Memory B cell (primary cell): ENCODE results near the gene FBXL19.

Experiments used
- ATAC-seq: fragments of 150-1000 bp; cut with Tn5 transposase; 2 replicates; pipeline ENCODE4 v1.10.0; 2021; ENCODE audit warnings: low read depth, mild to moderate bottlenecking, moderate library complexity
- DNase-seq, 2 donors: peaks; one replicate each; pipeline ENCODE4 v3.0.0; 2022; ENCODE audit warnings: low spot score in 2 of 2
- H3K27ac Mint-ChIP-seq: one replicate; pipeline ENCODE4 v1.8.0; 2022; ENCODE audit warnings: mild to moderate bottlenecking, moderate library complexity, mixed read lengths
- H3K27me3 Mint-ChIP-seq: one replicate; pipeline ENCODE4 v1.8.0; 2022; ENCODE audit warnings: mixed read lengths
- H3K36me3 Mint-ChIP-seq: one replicate; pipeline ENCODE4 v1.8.0; 2022; ENCODE audit warnings: mild to moderate bottlenecking, mixed read lengths
- H3K4me1 Mint-ChIP-seq: one replicate; pipeline ENCODE4 v1.8.0; 2022; ENCODE audit warnings: mixed read lengths
- H3K4me3 Mint-ChIP-seq: one replicate; pipeline ENCODE4 v1.8.0; 2022; ENCODE audit warnings: mild to moderate bottlenecking, moderate library complexity, mixed read lengths
- H3K9me3 Mint-ChIP-seq: one replicate; pipeline ENCODE4 v1.8.0; 2022; ENCODE audit warnings: mixed read lengths

The FBXL19 gene

DNA sequence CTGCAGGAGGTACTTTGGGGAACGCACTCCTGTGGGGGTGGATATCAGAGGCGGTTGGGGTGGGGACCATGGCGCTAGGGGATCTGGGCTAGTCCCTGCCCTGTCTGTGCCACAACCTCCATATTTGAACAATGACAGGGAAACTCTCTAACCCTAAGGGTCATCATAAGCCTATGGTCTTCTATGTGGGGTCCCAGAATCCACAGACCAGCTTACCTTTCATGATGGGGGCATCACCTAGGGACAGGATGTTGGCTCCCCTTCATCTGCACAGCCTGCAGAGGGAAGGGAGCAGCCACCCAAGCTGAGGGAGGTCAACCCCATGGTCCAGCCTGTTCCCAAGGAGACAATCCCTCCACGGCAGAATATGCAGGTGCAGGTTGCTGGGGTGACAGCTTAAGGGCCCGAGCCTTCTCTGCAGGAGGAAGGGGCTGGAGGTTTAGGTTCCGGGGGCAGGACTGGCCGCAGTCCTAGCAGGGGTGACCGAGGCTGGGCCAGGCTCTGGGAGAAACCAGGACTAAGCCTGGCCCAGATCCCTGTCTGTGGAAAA lies 27.2 kb downstream of the FBXL19 start:
- H3K36me3 Mint-ChIP-seq: no peaks in the 10 kb centered on the region
- DNase-seq (no peak), ATAC-seq (no peak)
- H3K4me3 Mint-ChIP-seq: peak overlapping the region; percentile 92
- peaks cover 15% of the 10 kb centered on the region for H3K4me1 Mint-ChIP-seq
- no peaks in the 10 kb centered on the region for H3K27me3 Mint-ChIP-seq
- H3K9me3 Mint-ChIP-seq: no peaks in the 10 kb centered on the region
- peak overlapping the region; percentile 87 for H3K27ac Mint-ChIP-seq

DNA sequence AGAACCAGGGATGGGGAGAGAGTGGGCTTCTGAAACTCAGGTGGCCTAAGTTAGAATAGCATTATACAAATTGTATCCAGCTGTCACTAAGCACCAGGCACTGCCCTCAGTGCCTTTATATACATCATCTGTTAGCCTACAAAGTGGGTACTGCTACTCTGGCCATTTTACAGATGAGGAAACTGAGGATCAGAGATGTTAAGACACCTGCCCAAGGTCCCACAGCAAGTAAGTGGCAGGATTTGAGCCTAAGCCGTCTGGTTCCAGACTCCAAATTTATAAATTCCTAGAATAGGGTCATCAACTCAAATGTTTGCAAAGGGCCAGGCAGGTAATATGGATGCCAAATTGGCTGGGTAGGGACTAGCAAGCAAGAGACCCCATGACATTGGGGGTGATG lies 27.8 kb downstream of the FBXL19 start:
- H3K36me3 Mint-ChIP-seq: no peaks in the 10 kb centered on the region
- H3K4me3 Mint-ChIP-seq: no peak overlapping the region
- no peaks in the 10 kb centered on the region for H3K9me3 Mint-ChIP-seq
- no peaks in the 10 kb centered on the region for H3K27me3 Mint-ChIP-seq
- H3K4me1 Mint-ChIP-seq: peaks cover 15% of the 10 kb centered on the region
- no peak for DNase-seq
- no peak for ATAC-seq
- H3K27ac Mint-ChIP-seq: no peak overlapping the region

DNA sequence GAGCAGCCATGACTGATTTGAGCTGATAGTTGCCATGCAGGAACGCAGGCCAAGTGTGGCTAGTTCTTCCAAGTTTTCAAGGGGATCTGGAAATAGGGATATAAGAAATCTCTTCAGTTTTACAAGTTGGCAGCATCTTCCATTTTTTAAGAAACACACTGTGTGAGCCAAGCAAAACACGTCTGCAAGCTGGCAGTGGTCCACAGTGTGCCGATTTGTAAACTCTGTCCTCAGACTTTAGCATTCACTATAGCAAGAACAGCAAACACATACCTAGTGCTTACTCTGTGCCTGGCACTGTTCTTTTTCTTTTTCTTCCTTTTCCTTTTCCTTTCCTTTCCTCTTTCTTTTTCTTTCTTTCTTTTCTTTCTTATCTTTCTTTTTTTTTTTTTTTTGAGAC lies 28.4 kb downstream of the FBXL19 start:
- Mint-ChIP-seq H3K27me3 (no peaks in the 10 kb centered on the region), H3K9me3 (no peaks in the 10 kb centered on the region), H3K4me1 (peaks cover 15% of the 10 kb centered on the region), H3K27ac (no peak overlapping the region), H3K4me3 (no peak overlapping the region), H3K36me3 (no peaks in the 10 kb centered on the region)
- no peak for ATAC-seq
- DNase-seq: no peak

DNA sequence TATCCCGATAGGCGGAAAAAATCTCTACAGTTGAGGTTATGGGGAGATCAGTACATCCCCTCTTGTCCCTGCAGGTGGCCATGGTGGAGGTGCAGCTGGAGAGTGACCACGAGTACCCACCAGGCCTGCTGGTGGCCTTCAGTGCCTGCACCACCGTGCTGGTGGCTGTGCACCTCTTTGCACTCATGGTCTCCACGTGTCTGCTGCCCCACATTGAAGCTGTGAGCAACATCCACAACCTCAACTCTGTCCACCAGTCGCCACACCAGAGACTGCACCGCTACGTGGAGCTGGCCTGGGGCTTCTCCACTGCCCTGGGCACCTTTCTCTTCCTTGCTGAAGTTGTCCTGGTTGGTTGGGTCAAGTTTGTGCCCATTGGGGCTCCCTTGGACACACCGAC lies 29.7 kb downstream of the FBXL19 start:
- Mint-ChIP-seq H3K4me3 (no peak overlapping the region), H3K27me3 (no peaks in the 10 kb centered on the region), H3K4me1 (peaks cover 13% of the 10 kb centered on the region), H3K27ac (no peak overlapping the region), H3K36me3 (no peaks in the 10 kb centered on the region), H3K9me3 (no peaks in the 10 kb centered on the region)
- no peak for DNase-seq
- ATAC-seq: no peak

DNA sequence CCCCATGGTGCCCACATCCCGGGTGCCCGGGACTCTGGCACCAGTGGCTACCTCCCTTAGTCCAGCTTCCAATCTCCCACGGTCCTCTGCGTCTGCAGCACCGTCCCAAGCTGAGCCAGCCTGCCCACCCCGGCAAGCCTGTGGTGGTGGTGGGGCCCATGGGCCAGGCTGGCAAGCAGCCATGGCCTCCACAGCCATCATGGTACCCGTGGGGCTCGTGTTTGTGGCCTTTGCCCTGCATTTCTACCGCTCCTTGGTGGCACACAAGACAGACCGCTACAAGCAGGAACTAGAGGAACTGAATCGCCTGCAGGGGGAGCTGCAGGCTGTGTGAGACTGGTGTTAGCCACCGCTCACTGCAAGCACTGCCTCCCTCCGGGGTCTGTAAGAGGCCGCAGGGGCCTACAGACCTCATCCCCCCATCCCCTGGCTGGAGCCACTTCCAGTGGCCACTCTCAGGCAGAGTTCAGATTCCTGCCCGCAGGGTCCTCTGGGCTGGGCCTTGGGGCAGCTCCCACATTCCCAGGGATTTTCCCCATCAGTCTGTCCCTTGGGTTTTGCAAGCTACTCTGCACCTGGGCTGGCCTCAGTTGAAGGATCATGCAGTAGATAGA lies 30.2 kb downstream of the FBXL19 start:
- Mint-ChIP-seq H3K4me1 (peaks cover 16% of the 10 kb centered on the region), H3K9me3 (no peaks in the 10 kb centered on the region), H3K27ac (no peak overlapping the region), H3K27me3 (no peaks in the 10 kb centered on the region), H3K36me3 (no peaks in the 10 kb centered on the region), H3K4me3 (no peak overlapping the region)
- DNase-seq (peak; percentile 63 to 66), ATAC-seq (peak; percentile 23)

DNA sequence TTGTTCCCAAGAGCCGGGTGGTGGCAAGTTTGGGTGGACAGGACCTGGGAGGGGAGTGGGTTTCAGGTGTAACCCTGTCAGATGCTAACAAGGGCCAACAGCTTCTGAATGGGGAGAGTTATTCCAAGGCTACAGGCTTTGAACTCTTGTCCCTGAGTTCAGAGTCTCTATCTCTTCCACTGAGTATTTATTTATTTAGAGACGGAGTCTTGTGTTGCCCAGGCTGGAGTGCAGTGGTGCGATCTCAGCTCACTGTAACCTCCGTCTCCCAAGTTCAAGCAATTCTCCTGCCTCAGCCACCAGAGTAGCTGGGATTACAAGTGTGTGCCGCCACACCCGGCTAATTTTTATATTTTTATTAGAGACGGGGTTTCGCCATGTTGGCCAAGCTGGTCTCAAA lies 31.6 kb downstream of the FBXL19 start:
- Mint-ChIP-seq H3K9me3 (no peaks in the 10 kb centered on the region), H3K4me1 (peaks cover 16% of the 10 kb centered on the region), H3K36me3 (peaks cover 2% of the 10 kb centered on the region), H3K4me3 (no peak overlapping the region), H3K27me3 (no peaks in the 10 kb centered on the region), H3K27ac (no peak overlapping the region)
- no peak for DNase-seq
- no peak for ATAC-seq

DNA sequence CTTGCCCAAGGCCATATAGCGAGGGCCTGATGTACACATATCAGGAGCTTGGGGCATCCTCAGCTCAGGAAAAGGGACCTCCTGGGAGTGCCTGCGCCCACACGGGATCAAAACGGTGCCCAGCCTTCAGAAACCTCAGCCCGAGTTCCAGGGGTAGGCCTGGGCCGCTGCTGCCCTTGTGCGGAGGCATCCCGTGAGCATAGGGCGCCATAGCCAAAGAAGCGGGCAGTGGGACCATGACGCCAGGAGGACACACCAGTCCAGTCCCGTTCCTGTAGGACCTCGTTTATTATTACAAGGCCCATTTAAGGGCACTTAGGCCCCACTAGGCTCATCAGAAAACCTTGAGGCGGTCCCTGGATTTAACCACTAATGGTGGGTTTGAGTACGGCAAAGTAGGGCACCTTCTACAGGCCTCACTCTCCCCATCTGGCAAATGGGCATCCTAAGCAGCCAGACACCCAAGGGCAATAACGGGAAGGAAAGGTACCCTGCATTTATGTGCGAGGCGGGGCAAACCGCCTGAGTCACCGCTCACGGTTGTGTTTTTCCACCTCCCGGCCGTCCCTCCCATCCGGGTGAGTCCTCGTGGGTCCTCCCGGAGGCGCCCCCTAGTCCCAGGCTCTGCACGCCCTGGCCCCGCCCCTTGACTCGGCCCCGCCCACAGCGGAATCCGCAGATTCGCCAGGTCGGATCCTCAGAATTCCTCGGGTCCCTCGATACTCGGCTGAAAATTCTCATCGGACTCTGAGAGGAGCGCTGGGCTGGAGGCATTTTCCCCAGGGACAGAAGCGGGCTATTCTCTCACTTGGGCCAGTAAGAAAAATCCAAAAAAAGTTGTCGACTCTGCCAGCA lies 33.5 kb downstream of the FBXL19 start:
- peak; percentile 66 to 85 for DNase-seq
- Mint-ChIP-seq H3K9me3 (no peaks in the 10 kb centered on the region), H3K36me3 (peaks cover 8% of the 10 kb centered on the region), H3K27me3 (no peaks in the 10 kb centered on the region), H3K27ac (peak overlapping the region; percentile 54), H3K4me3 (peak overlapping the region; percentile 93), H3K4me1 (peaks cover 17% of the 10 kb centered on the region)
- ATAC-seq: peak; percentile 49

DNA sequence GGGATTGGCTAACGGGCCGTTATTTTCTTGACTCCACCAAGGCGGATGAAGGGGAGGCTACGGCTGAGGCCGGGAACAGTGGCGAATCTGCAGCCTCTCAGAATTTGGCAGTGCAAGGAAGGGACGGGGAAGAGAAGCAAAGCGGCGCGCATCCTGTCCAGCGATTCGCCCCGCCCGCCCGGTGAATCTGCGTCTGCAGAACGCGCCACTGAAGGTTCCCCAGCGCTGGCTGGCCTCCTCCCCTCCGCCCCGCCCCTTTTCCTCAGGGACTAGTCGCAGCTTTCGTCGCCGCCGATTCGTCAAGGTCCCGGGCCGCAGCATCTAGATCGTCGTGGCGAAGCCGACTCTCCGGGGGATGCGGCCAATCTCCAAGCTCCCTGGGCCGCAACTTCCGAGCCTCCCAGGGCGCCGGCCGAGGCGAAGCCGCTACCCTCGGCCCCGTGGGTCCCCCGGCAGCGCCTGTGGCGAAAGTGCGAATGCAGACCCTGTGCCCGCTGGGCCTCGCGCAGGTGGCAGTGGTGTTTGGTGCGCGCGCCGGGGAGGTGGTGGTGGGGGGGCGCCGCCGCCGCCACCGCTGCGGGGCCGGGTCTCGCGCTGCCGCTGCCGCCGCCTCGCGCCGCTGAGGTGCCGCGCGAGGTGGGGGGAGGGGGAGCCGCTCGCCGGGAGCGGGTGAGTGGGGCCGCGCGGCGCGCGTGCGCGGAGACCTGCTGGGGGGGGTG lies 34.2 kb downstream of the FBXL19 start, which contains the start of gene SETD1A:
SETD1A (plus strand) TSS at position 299 of the 719 bp plus-strand sequence. CDS start 978 bp downstream, outside the sequence.
- peaks cover 17% of the 10 kb centered on the region for H3K4me1 Mint-ChIP-seq
- ATAC-seq (peak; percentile 83), DNase-seq (peak; percentile 95 to 96)
- no peaks in the 10 kb centered on the region for H3K9me3 Mint-ChIP-seq
- H3K36me3 Mint-ChIP-seq: peaks cover 9% of the 10 kb centered on the region
- H3K27ac Mint-ChIP-seq: peak within 1 kb of the TSS; percentile 54
- no peaks in the 10 kb centered on the region for H3K27me3 Mint-ChIP-seq
- peak within 1 kb of the TSS; percentile 94 for H3K4me3 Mint-ChIP-seq

DNA sequence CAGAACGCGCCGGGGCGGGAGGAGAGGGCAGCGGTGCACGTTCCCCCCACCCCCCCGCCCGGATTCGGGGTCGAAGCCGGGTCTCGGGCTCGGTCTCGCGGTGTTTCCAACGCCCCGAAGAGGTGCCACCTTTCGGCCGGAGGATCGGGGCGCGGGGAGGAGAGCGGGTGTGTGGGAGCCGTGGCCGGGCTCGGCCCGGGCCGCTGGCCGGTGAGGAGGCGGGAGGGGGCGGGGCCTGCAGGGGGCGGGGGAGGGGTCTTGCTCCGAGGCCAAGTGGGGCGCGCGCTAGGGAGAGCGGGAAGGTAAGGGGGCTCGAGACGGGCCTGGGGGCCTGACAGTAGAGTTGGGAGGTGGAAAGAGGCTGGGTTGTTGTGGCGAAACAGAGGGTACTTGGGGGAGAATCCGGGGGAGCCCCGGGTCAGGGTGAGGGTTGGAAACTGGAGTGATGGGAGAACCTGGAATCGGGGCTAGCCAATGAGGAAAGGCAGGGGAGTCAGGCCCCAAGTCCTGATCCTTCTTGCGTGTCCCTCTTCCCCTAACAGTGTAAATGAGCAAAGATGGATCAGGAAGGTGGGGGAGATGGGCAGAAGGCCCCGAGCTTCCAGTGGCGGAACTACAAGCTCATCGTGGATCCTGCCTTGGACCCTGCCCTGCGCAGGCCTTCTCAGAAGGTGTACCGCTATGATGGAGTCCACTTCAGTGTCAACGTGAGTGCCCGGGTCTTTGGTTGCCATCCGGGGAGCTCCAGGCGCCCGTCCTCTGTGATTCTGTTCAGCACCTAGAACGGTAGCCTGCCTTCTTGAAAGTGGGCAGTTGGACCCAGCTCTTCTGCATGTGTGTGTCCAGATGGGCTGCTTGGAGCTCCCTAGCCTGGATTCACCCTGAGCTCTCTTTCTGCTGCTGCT lies 35.1 kb downstream of the FBXL19 start:
- H3K27me3 Mint-ChIP-seq: no peaks in the 10 kb centered on the region
- peak; percentile 31 for ATAC-seq

DNA sequence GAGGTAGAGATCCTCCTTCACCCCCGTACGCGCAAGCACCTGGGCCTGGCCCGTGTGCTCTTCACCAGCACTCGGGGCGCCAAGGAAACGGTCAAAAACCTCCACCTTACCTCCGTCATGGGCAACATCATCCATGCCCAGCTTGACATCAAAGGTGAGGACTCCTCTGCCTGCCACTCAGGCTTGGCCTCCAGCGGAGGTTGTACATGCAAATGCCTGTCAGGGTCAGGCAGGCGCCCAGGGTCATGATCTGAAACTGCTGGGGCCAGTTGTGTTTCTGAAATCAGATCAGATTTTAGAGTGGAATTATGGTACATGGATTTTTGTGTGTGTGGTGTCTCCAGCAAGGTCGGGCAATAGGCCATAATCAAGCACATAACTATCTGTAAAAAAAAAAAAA lies 38.0 kb downstream of the FBXL19 start:
- Mint-ChIP-seq H3K4me3 (no peak overlapping the region), H3K9me3 (no peaks in the 10 kb centered on the region), H3K36me3 (peaks cover 30% of the 10 kb centered on the region), H3K27ac (no peak overlapping the region), H3K4me1 (peaks cover 22% of the 10 kb centered on the region), H3K27me3 (no peaks in the 10 kb centered on the region)
- DNase-seq: no peak
- ATAC-seq: no peak

More for the DNA sequence above, 35.1 kb downstream of the FBXL19 start:
- no peaks in the 10 kb centered on the region for H3K9me3 Mint-ChIP-seq
- H3K4me3 Mint-ChIP-seq: peak overlapping the region; percentile 94
- DNase-seq: no peak
- peak overlapping the region; percentile 54 for H3K27ac Mint-ChIP-seq
- peaks cover 19% of the 10 kb centered on the region for H3K4me1 Mint-ChIP-seq
- peaks cover 14% of the 10 kb centered on the region for H3K36me3 Mint-ChIP-seq

DNA sequence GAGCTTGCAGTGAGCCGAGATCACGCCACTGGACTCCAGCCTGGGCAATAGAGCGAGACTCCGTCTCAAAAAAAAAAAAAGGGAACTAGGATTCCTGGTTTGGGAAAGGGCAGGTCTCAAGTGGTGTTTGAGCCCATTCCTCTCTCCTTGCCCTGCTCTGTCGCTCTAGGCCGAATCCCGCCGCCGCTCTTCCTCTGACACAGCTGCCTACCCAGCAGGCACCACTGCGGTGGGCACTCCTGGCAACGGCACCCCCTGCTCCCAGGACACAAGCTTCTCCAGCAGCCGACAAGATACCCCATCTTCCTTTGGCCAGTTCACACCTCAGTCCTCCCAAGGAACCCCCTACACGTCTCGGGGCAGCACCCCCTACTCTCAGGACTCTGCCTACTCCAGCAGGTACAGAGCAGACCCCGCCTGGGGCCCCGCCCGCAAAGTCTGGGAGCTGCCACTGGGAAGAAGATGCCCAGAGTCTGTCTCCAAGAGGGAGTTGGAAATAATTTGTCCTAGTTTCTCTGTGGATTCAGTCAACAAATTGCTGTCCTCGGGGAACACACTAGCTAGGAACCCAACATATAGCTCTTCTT lies 40.6 kb downstream of the FBXL19 start:
- H3K27ac Mint-ChIP-seq: no peak overlapping the region
- no peak overlapping the region for H3K4me3 Mint-ChIP-seq
- H3K27me3 Mint-ChIP-seq: no peaks in the 10 kb centered on the region
- no peaks in the 10 kb centered on the region for H3K9me3 Mint-ChIP-seq
- ATAC-seq: no peak
- DNase-seq: no peak
- peaks cover 42% of the 10 kb centered on the region for H3K36me3 Mint-ChIP-seq
- peaks cover 16% of the 10 kb centered on the region for H3K4me1 Mint-ChIP-seq

DNA sequence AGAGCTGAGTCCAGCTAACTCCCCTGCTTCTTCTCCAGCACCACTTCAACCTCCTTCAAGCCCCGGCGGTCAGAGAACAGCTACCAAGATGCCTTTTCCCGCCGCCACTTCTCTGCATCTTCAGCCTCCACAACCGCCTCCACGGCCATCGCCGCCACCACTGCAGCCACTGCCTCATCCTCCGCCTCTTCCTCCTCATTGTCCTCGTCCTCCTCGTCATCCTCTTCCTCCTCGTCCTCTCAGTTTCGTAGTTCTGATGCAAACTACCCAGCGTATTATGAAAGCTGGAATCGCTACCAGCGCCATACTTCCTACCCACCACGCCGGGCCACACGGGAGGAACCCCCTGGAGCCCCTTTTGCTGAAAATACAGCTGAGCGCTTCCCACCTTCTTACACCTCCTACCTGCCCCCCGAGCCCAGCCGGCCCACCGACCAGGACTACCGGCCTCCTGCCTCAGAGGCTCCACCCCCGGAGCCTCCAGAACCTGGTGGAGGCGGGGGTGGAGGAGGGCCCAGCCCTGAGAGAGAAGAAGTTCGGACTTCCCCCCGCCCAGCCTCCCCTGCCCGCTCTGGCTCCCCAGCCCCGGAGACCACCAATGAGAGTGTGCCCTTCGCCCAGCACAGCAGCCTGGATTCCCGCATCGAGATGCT lies 41.3 kb downstream of the FBXL19 start:
- Mint-ChIP-seq H3K27me3 (no peaks in the 10 kb centered on the region), H3K27ac (no peak overlapping the region), H3K4me3 (no peak overlapping the region), H3K9me3 (no peaks in the 10 kb centered on the region), H3K36me3 (peaks cover 47% of the 10 kb centered on the region), H3K4me1 (peaks cover 14% of the 10 kb centered on the region)
- DNase-seq (no peak), ATAC-seq (no peak)
